C4-2B (cell line): Measurements from ENCODE around the gene NR6A1.

Experiments
- H3K27ac ChIP-seq: fragments of 450-650 bp; 2 replicates; pipeline ENCODE4 v1.5.1; 2017
- ZFX ChIP-seq: fragments of 450-650 bp; IDR thresholded peaks from 2 replicates; pipeline ENCODE4 v1.6.1; 2017
- TF ChIP-seq, protein P1 (sequence below): fragments of 450-650 bp; conservative IDR thresholded peaks from 2 replicates; pipeline ENCODE4 v1.5.1; 2017; ENCODE audit warnings: mild to moderate bottlenecking

The NR6A1 gene

GRCh38 chr9:124482431-124483031 is 288.6 kb downstream of the NR6A1 start:
- TF ChIP-seq ZFX, result no peak
- TF ChIP-seq, protein P1, sequence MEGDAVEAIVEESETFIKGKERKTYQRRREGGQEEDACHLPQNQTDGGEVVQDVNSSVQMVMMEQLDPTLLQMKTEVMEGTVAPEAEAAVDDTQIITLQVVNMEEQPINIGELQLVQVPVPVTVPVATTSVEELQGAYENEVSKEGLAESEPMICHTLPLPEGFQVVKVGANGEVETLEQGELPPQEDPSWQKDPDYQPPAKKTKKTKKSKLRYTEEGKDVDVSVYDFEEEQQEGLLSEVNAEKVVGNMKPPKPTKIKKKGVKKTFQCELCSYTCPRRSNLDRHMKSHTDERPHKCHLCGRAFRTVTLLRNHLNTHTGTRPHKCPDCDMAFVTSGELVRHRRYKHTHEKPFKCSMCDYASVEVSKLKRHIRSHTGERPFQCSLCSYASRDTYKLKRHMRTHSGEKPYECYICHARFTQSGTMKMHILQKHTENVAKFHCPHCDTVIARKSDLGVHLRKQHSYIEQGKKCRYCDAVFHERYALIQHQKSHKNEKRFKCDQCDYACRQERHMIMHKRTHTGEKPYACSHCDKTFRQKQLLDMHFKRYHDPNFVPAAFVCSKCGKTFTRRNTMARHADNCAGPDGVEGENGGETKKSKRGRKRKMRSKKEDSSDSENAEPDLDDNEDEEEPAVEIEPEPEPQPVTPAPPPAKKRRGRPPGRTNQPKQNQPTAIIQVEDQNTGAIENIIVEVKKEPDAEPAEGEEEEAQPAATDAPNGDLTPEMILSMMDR, result no peak
- H3K27ac ChIP-seq, result no peak overlapping the region

GRCh38 chr9:124481115-124481514 is 290.0 kb downstream of the NR6A1 start:
- no peak overlapping the region for H3K27ac ChIP-seq
- no peak for TF ChIP-seq ZFX
- TF ChIP-seq, protein P1, result no peak

GRCh38 chr9:124480621-124480981 is 290.5 kb downstream of the NR6A1 start:
- TF ChIP-seq, protein P1, result no peak; the same call in 1 of the 2 replicates
- no peak for TF ChIP-seq ZFX
- no peak overlapping the region for H3K27ac ChIP-seq

DNA sequence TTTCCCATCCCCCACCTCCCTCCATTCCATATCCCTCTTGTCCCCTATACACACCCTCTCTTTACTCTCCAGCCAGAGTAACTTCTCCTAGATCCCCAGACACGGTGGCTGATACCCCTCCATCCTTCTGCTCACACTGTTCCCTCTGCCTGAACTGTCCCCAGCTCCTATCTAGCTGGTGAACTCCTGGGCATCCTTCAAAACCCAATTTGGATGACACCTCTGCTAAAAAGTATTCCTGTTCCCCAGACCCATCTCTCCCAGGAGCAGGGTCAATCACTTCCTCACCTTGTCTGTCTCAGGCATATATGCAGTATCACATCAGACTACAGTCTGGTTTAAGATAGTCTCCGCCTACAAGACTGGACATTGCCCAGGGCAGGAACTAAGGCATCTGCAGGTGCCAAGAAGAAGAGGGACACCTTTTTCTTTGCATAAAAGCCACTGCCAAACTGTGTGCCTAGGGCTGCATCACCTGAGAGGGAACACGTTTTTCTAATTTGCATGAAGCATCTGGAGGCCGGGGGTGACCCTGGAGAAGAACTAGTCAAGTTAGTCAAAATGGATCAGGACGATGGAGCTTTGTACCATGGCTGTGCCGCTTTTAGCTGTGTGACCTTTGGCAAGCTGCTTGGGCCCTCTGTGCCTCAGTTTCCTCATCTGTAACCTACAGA is 291.0 kb downstream of the NR6A1 start:
- no peak for TF ChIP-seq ZFX
- TF ChIP-seq, protein P1, result no peak
- no peak overlapping the region for H3K27ac ChIP-seq

- no peak overlapping the region for H3K27ac ChIP-seq
- TF ChIP-seq, protein P1, result no peak
- TF ChIP-seq ZFX, result no peak
Measured at GRCh38 chr9:124479371-124479770, 291.7 kb downstream of the NR6A1 start.

DNA sequence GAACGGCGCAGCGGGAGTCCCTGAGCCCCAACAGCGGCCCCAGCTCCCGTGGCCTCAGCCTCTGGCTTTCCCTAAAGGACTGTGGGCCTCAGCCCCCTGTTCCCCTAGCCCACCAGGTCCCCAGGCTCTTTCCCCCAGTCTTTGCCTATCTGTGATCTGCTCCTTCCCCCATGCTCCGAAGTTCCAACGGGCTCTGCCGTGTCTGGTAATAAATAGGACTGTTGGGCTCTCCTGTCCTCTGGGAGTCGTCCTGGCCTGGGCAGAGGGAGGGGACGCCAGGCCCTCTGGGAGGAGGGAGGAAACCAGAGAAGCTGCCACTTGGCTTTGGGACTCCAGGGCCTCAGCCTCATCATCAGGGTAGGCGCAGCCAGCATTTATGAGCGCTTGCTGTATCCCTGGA is 292.8 kb downstream of the NR6A1 start:
- TF ChIP-seq ZFX, result no peak
- TF ChIP-seq, protein P1, result no peak
- no peak overlapping the region for H3K27ac ChIP-seq

- no peak overlapping the region for H3K27ac ChIP-seq
- no peak for TF ChIP-seq ZFX
- TF ChIP-seq, protein P1, result no peak
Measured at GRCh38 chr9:124477648-124478285, 293.3 kb downstream of the NR6A1 start.
